K562 (cell line): ENCODE results near the gene PDLIM5. TPM values are rescaled to one million over a fixed set of nuclear protein-coding genes. Genes with fewer than 3 reads are reported as not detected.

Source experiments
- ATAC-seq: fragments of 200-7000 bp; cut with Tn5 transposase; 3 replicates; pipeline ENCODE4 v1.9.1; 2020; ENCODE audit warnings: moderate library complexity
- BruUV-seq: library from RNA; stranded (reverse); fragments of 400-500 nt; replicated peaks from 2 replicates; lab custom pipeline; 2021; lab: Mats Ljungman, UMichigan
- CTCF ChIA-PET: fragments of 300-600 bp; formaldehyde crosslinking; extraction: SDS; loops from one replicate; lab custom pipeline; 2021; ENCODE audit warnings: low intra/inter-chr PET ratio; lab: Yijun Ruan, JAX
- POLR2A ChIA-PET: fragments of 300-600, 350-650 bp; sonication (Branson Sonifier 250); formaldehyde crosslinking; extraction: SDS; loops from one replicate; lab custom pipeline; 2021; ENCODE audit warnings: antibody characterized with exemption, inconsistent platforms; lab: Yijun Ruan, JAX
- DNase-seq, 4 experiments: peaks; one replicate each; pipeline versions ENCODE4 v3.0.0 to v3.0.0-alpha.2; 2011 to 2018; ENCODE audit warnings: low spot score in 3 of 4, mixed read lengths in 3 of 4; ENCODE audit errors: extremely low read depth in 1 of 4
- FAIRE-seq: peaks from 2 replicates; lab custom pipeline; 2011; peaks lifted over from hg19 to GRCh38; lab: Jason Lieb, UNC
- H2AFZ ChIP-seq: 2 replicates; pipeline ENCODE4 v1.6.0; 2011; ENCODE audit warnings: low read depth, low read length, control low read depth, inconsistent platforms
- H3K27ac ChIP-seq: fragments of 200-600 bp; 3 replicates; pipeline ENCODE4 v1.8.0; 2011; ENCODE audit warnings: low read depth, mild to moderate bottlenecking, control low read depth, inconsistent platforms, low read length, moderate library complexity, mixed read lengths; ENCODE audit errors: extremely low read depth
- H3K27me3 ChIP-seq, 2 experiments: fragments of 300-600 bp in 1 of 2; 2 replicates in 1 of 2; 3 replicates in 1 of 2; pipeline versions ENCODE4 v1.6.0 to v1.8.0; 2011; ENCODE audit warnings: inconsistent platforms in 2 of 2, low read length in 2 of 2, mild to moderate bottlenecking in 1 of 2, mixed read lengths in 1 of 2, moderate library complexity in 1 of 2; ENCODE audit not compliant: control insufficient read depth in 2 of 2, insufficient read depth in 2 of 2
- H3K36me3 ChIP-seq: fragments of 300-600 bp; 3 replicates; pipeline ENCODE4 v1.8.0; 2011; ENCODE audit warnings: mild to moderate bottlenecking, low read length, inconsistent platforms; ENCODE audit not compliant: control insufficient read depth, insufficient read depth
- H3K4me1 ChIP-seq, 2 experiments: fragments of 200-600 bp in 1 of 2; replicated peaks in 1 of 2; 2 replicates in 1 of 2; 3 replicates in 1 of 2; pipeline versions ENCODE4 v1.5.1 to v1.8.0; 2011; ENCODE audit warnings: inconsistent platforms in 2 of 2, low read length in 2 of 2, mild to moderate bottlenecking in 1 of 2, mixed read lengths in 1 of 2, moderate library complexity in 1 of 2; ENCODE audit not compliant: control insufficient read depth in 2 of 2, insufficient read depth in 2 of 2
- H3K4me2 ChIP-seq: 2 replicates; pipeline ENCODE4 v1.6.1; 2011; ENCODE audit warnings: low read length, control low read depth, inconsistent platforms, mixed read lengths; ENCODE audit not compliant: insufficient read depth
- H3K4me3 ChIP-seq: fragments of 200-600 bp; sonication (generic), shearing (Covaris generic); 2 replicates; pipeline ENCODE4 v1.5.1; 2016; ENCODE audit warnings: control low read depth, inconsistent platforms
- H3K79me2 ChIP-seq: fragments of 200-600 bp; 3 replicates; pipeline ENCODE4 v1.8.0; 2011; ENCODE audit warnings: low read length, inconsistent platforms; ENCODE audit not compliant: control insufficient read depth, insufficient read depth
- H3K9ac ChIP-seq, 2 experiments: 2 replicates each; pipeline versions ENCODE4 v1.6.0 to v1.6.1; 2011; ENCODE audit warnings: low read depth in 2 of 2, low read length in 2 of 2, control low read depth in 1 of 2, inconsistent platforms in 1 of 2, mild to moderate bottlenecking in 1 of 2, mixed read lengths in 1 of 2; ENCODE audit not compliant: insufficient read depth in 1 of 2
- H3K9me1 ChIP-seq: one replicate; pipeline ENCODE4 v1.6.0; 2011; ENCODE audit warnings: inconsistent platforms, mild to moderate bottlenecking, low read length, moderate library complexity; ENCODE audit not compliant: control insufficient read depth, insufficient read depth
- H3K9me3 ChIP-seq: replicated peaks from 2 replicates; pipeline ENCODE4 v1.5.1; 2011; ENCODE audit warnings: low read depth, low read length, inconsistent platforms; ENCODE audit not compliant: control insufficient read depth, insufficient read depth
- H4K20me1 ChIP-seq: replicated peaks from 2 replicates; pipeline ENCODE4 v1.6.1; 2011; ENCODE audit warnings: low read length, inconsistent platforms, mixed read lengths; ENCODE audit not compliant: control insufficient read depth, insufficient read depth
- MBD1 ChIP-seq: fragments of 250-450 bp; sonication (Bioruptor Pico); IDR thresholded peaks from 2 replicates; pipeline ENCODE4 v1.8.0; 2022; ENCODE audit warnings: inconsistent platforms
- TAF15 ChIP-seq: fragments of 200-400 bp; formaldehyde crosslinking; IDR thresholded peaks from 2 replicates; pipeline ENCODE4 v1.6.1; 2017; ENCODE audit warnings: mild to moderate bottlenecking, low read depth, low read length, moderate library complexity
- TOE1 ChIP-seq, 2 experiments: fragments of 450-650 bp in 1 of 2; sonication (generic) in 1 of 2; formaldehyde crosslinking in 1 of 2; IDR thresholded peaks; 2 replicates each; pipeline versions ENCODE4 v1.7.1 to v1.8.0; 2016 to 2022; ENCODE audit warnings: borderline replicate concordance in 2 of 2, mild to moderate bottlenecking in 2 of 2, antibody characterized with exemption in 1 of 2, inconsistent platforms in 1 of 2, low read depth in 1 of 2, missing genetic modification reagents in 1 of 2, moderate library complexity in 1 of 2
- WGBS: fragments of 100-300 bp; shearing (Covaris generic); methylation state at CpG from one replicate; pipeline ENCODE4 v1.1.6; 2016; ENCODE audit warnings: low coverage, mixed read lengths; ENCODE audit not compliant: insufficient coverage; ENCODE audit errors: missing lambda C conversion rate; 5-methylcytosine and 5-hydroxymethylcytosine counted together
- in situ Hi-C: fragments of 300-500 bp; cut with MboI; formaldehyde crosslinking; loops from 4 replicates; pipeline ENCODE4 v1.15.0; 2018; ENCODE audit warnings: inconsistent platforms, mixed read lengths
- intact Hi-C: fragments of 100-400 bp; cut with micrococcal nuclease; formaldehyde crosslinking; loops from 2 replicates; pipeline ENCODE4 v1.14.2; 2022
- polyA plus RNA-seq, 8 experiments: library from polyadenylated mRNA; depleted of rRNA in 4 of 8; stranded (reverse) in 5 of 8; unstranded in 3 of 8; fragments of >200 nt; fragmentation: Nextera tagmentation in 2 of 8; fragmentation: Illumina TruSeq in 1 of 8; extraction: Ambion mirVana in 2 of 8; extraction: Trizol in 1 of 8; gene quantifications; 2 replicates each; pipeline versions ENCODE4 v1.2.1 to v1.2.3, GENCODE V29; 2011 to 2014; ENCODE audit warnings: inconsistent platforms in 1 of 8, missing spikeins in 1 of 8
- total RNA-seq, 7 experiments: library from RNA; depleted of rRNA in 6 of 7; stranded (reverse); fragments of >200 nt in 6 of 7; fragmentation: Illumina TruSeq in 2 of 7; extraction: Trizol in 2 of 7; gene quantifications; 2 replicates each; pipeline versions ENCODE4 v1.2.1 to v1.2.3, GENCODE V29; 2011 to 2021; ENCODE audit warnings: low replicate concordance in 1 of 7

PDLIM5 gene
- total and polyA plus RNA-seq, 9 of the 15 experiments (the other 6 are each of a cell fraction or from before 2014, with no cell fraction given) = 36.9 to 127 (median 62.5) TPM

DNA sequence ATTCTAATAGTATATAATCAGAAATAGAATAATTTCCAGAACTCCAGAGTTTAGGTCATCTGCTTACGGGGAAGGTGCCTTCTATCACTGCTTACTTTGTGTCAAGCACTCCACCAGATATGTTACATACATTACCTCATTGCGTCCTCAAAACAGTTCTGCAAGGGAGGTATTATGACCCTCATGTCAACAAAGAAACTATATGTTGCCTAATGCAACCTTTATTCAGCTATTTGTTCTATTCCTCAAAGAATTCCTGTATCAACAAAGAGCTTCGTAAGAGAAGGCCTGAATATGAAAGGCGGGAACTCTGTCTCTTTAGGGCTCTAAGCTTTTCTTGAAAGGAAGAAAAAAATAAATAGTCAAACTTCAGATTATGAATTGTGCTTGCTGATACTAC is 114.7 kb downstream of the PDLIM5 start:
- ATAC-seq = no peak
- H3K27me3 ChIP-seq = no peaks in the 10 kb centered on the region
- ChIA-PET CTCF (no interaction called here), POLR2A (no interaction called here)
- no peaks in the 10 kb centered on the region for H4K20me1 ChIP-seq
- intact Hi-C loops = no loop called here
- peaks cover 27% of the 10 kb centered on the region for H3K79me2 ChIP-seq
- TF ChIP-seq TOE1 (IDR thresholded peaks at IDR 0.05; ENCODE audit: borderline replicate concordance) (no peak), TOE1 (CRISPR knock-in tag; IDR thresholded peaks at IDR 0.05; ENCODE audit: borderline replicate concordance, low read depth) (no peak), MBD1 (CRISPR knock-in tag) (no peak), TAF15 (no peak)
- H3K9ac ChIP-seq = no peak overlapping the region
- 74% methylated on average over 4 of the region's 4 CpGs for WGBS
- no peak overlapping the region for H3K4me2 ChIP-seq
- no peaks in the 10 kb centered on the region; the same call in 1 of the 2 replicates for H3K9me3 ChIP-seq
- H3K9me1 ChIP-seq = no peaks in the 10 kb centered on the region
- no peaks in the 10 kb centered on the region for H3K36me3 ChIP-seq
- H3K4me1 ChIP-seq = peaks cover 0 to 6% of the 10 kb centered on the region in 2 experiments; a peak in 1 of 5 replicates
- no peak overlapping the region for H3K27ac ChIP-seq
- no peak for DNase-seq
- no TSS peak for BruUV-seq
- no peak overlapping the region for H2AFZ ChIP-seq
- no peak for FAIRE-seq
- in situ Hi-C loops = no loop called here
- H3K4me3 ChIP-seq = no peak overlapping the region
